A549 (cell line): ENCODE measurements around the gene SLC6A7. TPM values are rescaled to one million over a fixed set of nuclear protein-coding genes. Genes with fewer than 3 reads are reported as not detected.

Experiments
- ATAC-seq, 2 experiments: fragments of 200-7000 bp in 1 of 2; fragments of >200 bp in 1 of 2; cut with Nextera tagmentation in 1 of 2; cut with Tn5 transposase in 1 of 2; 3 replicates each; pipeline versions ENCODE4 v1.8.0 to v1.9.1; 2018 to 2020; ENCODE audit warnings: mild to moderate bottlenecking in 1 of 2, moderate library complexity in 1 of 2
- CTCF ChIA-PET: fragments of 300-600 bp; sonication (Branson Sonifier 250); formaldehyde crosslinking; extraction: SDS; loops from one replicate; lab custom pipeline; 2021; ENCODE audit warnings: antibody characterized with exemption, inconsistent platforms; lab: Yijun Ruan, JAX
- POLR2A ChIA-PET: fragments of 350-600 bp; formaldehyde crosslinking; extraction: SDS; loops from one replicate; lab custom pipeline; 2021; ENCODE audit warnings: antibody characterized with exemption, inconsistent platforms; lab: Yijun Ruan, JAX
- DNase-seq, 2 experiments: peaks; one replicate each; pipeline versions ENCODE4 v3.0.0 to v3.0.0-alpha.2; 2011 to 2016; ENCODE audit warnings: low read depth in 1 of 2, low spot score in 1 of 2
- FAIRE-seq: peaks from 2 replicates; lab custom pipeline; 2011; peaks lifted over from hg19 to GRCh38; lab: Jason Lieb, UNC
- H3K27ac ChIP-seq, 2 experiments: fragments of >200 bp; sonication (Bioruptor Twin); formaldehyde crosslinking; 3 replicates each; pipeline ENCODE4 v1.5.1; 2016 to 2017
- H3K4me1 ChIP-seq: fragments of >200 bp; sonication (Bioruptor Twin); formaldehyde crosslinking; 3 replicates; pipeline ENCODE4 v1.6.1; 2016
- H3K4me2 ChIP-seq: fragments of >200 bp; sonication (Bioruptor Twin); formaldehyde crosslinking; 3 replicates; pipeline ENCODE4 v1.6.1; 2016
- H3K4me3 ChIP-seq: fragments of >200 bp; sonication (Bioruptor Twin); formaldehyde crosslinking; 3 replicates; pipeline ENCODE4 v1.5.1; 2016
- H3K9me3 ChIP-seq: fragments of >200 bp; sonication (Bioruptor Twin); formaldehyde crosslinking; 3 replicates; pipeline ENCODE4 v1.6.1; 2016
- ATOH8 ChIP-seq: fragments of 250-450 bp; sonication (Bioruptor Pico); IDR thresholded peaks from 2 replicates; pipeline ENCODE4 v1.5.0; 2020; ENCODE audit warnings: low read depth, mild to moderate bottlenecking, moderate library complexity
- BCL3 ChIP-seq: fragments of >200 bp; sonication (Bioruptor Twin); formaldehyde crosslinking; IDR thresholded peaks from 3 replicates; pipeline ENCODE4 v1.6.1; 2016
- BHLHE40 ChIP-seq: IDR thresholded peaks from 2 replicates; pipeline ENCODE4 v1.6.1; 2012; ENCODE audit warnings: low read depth, low read length, inconsistent platforms
- CBX2 ChIP-seq: fragments of 200-600 bp; sonication (generic); IDR thresholded peaks from 2 replicates; pipeline ENCODE4 v1.6.1; 2016; ENCODE audit warnings: low read depth, mild to moderate bottlenecking, borderline replicate concordance
- CBX8 ChIP-seq: fragments of 200-600 bp; sonication (generic); IDR thresholded peaks from 2 replicates; pipeline ENCODE4 v1.6.1; 2016
- CHD2 ChIP-seq: fragments of 150-350 bp; IDR thresholded peaks from 2 replicates; pipeline ENCODE4 v1.6.1; 2014; ENCODE audit warnings: low read length; ENCODE audit not compliant: partially characterized antibody
- EP300 ChIP-seq, 2 experiments: fragments of >200 bp; sonication (Bioruptor Twin); formaldehyde crosslinking; IDR thresholded peaks; 2 replicates in 1 of 2; 3 replicates in 1 of 2; pipeline ENCODE4 v1.6.1; 2016 to 2017
- GATA3 ChIP-seq: IDR thresholded peaks from 2 replicates; pipeline ENCODE4 v1.6.1; 2012; ENCODE audit warnings: borderline replicate concordance
- HDAC2 ChIP-seq: fragments of 200-600 bp; sonication (generic); IDR thresholded peaks from 2 replicates; pipeline ENCODE4 v1.6.1; 2016
- HES2 ChIP-seq: fragments of >200 bp; sonication (Bioruptor Twin); formaldehyde crosslinking; IDR thresholded peaks from 2 replicates; pipeline ENCODE4 v1.6.1; 2016
- HEYL ChIP-seq: fragments of 250-450 bp; sonication (Bioruptor Pico); IDR thresholded peaks from 2 replicates; pipeline ENCODE4 v1.8.0; 2021; ENCODE audit warnings: mild to moderate bottlenecking, moderate library complexity
- HOXA7 ChIP-seq: fragments of 250-450 bp; sonication (Bioruptor Pico); IDR thresholded peaks from 2 replicates; pipeline ENCODE4 v1.5.0; 2020; ENCODE audit warnings: mild to moderate bottlenecking, moderate library complexity
- HOXB5 ChIP-seq: fragments of 250-450 bp; sonication (Bioruptor Pico); IDR thresholded peaks from 2 replicates; pipeline ENCODE4 v1.5.0; 2020; ENCODE audit warnings: mild to moderate bottlenecking, moderate library complexity
- JUN ChIP-seq, 2 experiments: fragments of >200 bp; sonication (Bioruptor Twin); formaldehyde crosslinking; IDR thresholded peaks; 2 replicates in 1 of 2; 3 replicates in 1 of 2; pipeline ENCODE4 v1.6.1; 2016 to 2017
- MAZ ChIP-seq: fragments of 150-350 bp; IDR thresholded peaks from 2 replicates; pipeline ENCODE4 v1.6.1; 2014; ENCODE audit warnings: antibody characterized with exemption, low read depth, low read length, borderline replicate concordance
- NPAS2 ChIP-seq: fragments of 250-450 bp; sonication (Bioruptor Pico); IDR thresholded peaks from 2 replicates; pipeline ENCODE4 v1.8.0; 2022; ENCODE audit warnings: mild to moderate bottlenecking, moderate library complexity, borderline replicate concordance
- NR3C1 ChIP-seq: fragments of >200 bp; sonication (Bioruptor Twin); formaldehyde crosslinking; IDR thresholded peaks from 3 replicates; pipeline ENCODE4 v1.6.1; 2017
- PBX3 ChIP-seq: IDR thresholded peaks from 2 replicates; pipeline ENCODE4 v1.6.1; 2012
- POLR2A ChIP-seq: IDR thresholded peaks from 2 replicates; pipeline ENCODE4 v1.6.1; 2012; ENCODE audit warnings: mild to moderate bottlenecking, low read length
- POLR2AphosphoS2 ChIP-seq: conservative IDR thresholded peaks from 2 replicates; pipeline ENCODE4 v1.6.1; 2012; ENCODE audit warnings: low read length, improper control_type of control experiment, inconsistent platforms
- WGBS: methylation state at CpG from one replicate; pipeline ENCODE4 v1.1.6; 2017; ENCODE audit errors: missing lambda C conversion rate; 5-methylcytosine and 5-hydroxymethylcytosine counted together
- polyA plus RNA-seq, 4 experiments: library from polyadenylated mRNA; depleted of rRNA in 3 of 4; stranded (reverse); fragments of >200 nt; fragmentation: RNase III in 1 of 4; extraction: RNeasy Plus Mini Kit Qiagen cat#74134 plus additional on column Dnase treatment in 1 of 4; gene quantifications; 2 replicates in 3 of 4; 3 replicates in 1 of 4; pipeline ENCODE4 v1.2.3, GENCODE V29; 2011 to 2017
- TF ChIP-seq, protein P1 (sequence below): fragments of 200-600 bp; sonication (generic); IDR thresholded peaks from 2 replicates; pipeline ENCODE4 v1.6.1; 2016; ENCODE audit warnings: antibody characterized with exemption, mild to moderate bottlenecking, moderate library complexity
- TF ChIP-seq, protein P2 (sequence below): fragments of 450-650 bp; IDR thresholded peaks from 2 replicates; pipeline ENCODE4 v1.6.1; 2014; ENCODE audit warnings: antibody characterized with exemption
- TF ChIP-seq, protein P3 (sequence below): fragments of 250-450 bp; sonication (Bioruptor Pico); IDR thresholded peaks from 2 replicates; pipeline ENCODE4 v1.5.0; 2021; ENCODE audit warnings: mild to moderate bottlenecking, moderate library complexity, borderline replicate concordance

SLC6A7 gene
- polyA plus RNA-seq, 2 of the 4 experiments (the other 2 are of a cell fraction), result not detected

DNA sequence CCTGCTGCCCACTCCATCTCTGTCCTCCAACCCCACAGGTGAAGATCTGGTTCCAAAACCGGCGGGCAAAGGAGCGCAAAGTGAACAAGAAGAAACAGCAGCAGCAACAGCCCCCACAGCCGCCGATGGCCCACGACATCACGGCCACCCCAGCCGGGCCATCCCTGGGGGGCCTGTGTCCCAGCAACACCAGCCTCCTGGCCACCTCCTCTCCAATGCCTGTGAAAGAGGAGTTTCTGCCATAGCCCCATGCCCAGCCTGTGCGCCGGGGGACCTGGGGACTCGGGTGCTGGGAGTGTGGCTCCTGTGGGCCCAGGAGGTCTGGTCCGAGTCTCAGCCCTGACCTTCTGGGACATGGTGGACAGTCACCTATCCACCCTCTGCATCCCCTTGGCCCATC lies 6.4 kb upstream of the SLC6A7 start:
- 86% methylated on average over 10 of the region's 12 CpGs for WGBS
- ATAC-seq, result no peak
- H3K4me2 ChIP-seq, result no peak overlapping the region
- no peak overlapping the region for H3K4me3 ChIP-seq
- ChIA-PET POLR2A (no interaction called here), CTCF (no interaction called here)
- no peak for DNase-seq
- no peak overlapping the region for H3K27ac ChIP-seq
- no peaks in the 10 kb centered on the region for H3K4me1 ChIP-seq
- no peak for FAIRE-seq
- no peaks in the 10 kb centered on the region for H3K9me3 ChIP-seq
- TF ChIP-seq POLR2A (no peak), BCL3 (no peak), EP300 (IDR thresholded peaks at IDR 0.05) (no peak), POLR2AphosphoS2 (no peak)

GRCh38 chr5:150184006-150184405 lies 5.9 kb upstream of the SLC6A7 start:
- WGBS, result 56% methylated on average over 2 of the region's 2 CpGs
- ChIA-PET POLR2A (no interaction called here), CTCF (no interaction called here)
- ATAC-seq (no peak), DNase-seq (no peak), FAIRE-seq (no peak)
- TF ChIP-seq CBX8, result no peak
- TF ChIP-seq ATOH8 (CRISPR knock-in tag), result no peak
- no peak for TF ChIP-seq HOXB5 (CRISPR knock-in tag)
- TF ChIP-seq BHLHE40, result no peak
- TF ChIP-seq, protein P1, sequence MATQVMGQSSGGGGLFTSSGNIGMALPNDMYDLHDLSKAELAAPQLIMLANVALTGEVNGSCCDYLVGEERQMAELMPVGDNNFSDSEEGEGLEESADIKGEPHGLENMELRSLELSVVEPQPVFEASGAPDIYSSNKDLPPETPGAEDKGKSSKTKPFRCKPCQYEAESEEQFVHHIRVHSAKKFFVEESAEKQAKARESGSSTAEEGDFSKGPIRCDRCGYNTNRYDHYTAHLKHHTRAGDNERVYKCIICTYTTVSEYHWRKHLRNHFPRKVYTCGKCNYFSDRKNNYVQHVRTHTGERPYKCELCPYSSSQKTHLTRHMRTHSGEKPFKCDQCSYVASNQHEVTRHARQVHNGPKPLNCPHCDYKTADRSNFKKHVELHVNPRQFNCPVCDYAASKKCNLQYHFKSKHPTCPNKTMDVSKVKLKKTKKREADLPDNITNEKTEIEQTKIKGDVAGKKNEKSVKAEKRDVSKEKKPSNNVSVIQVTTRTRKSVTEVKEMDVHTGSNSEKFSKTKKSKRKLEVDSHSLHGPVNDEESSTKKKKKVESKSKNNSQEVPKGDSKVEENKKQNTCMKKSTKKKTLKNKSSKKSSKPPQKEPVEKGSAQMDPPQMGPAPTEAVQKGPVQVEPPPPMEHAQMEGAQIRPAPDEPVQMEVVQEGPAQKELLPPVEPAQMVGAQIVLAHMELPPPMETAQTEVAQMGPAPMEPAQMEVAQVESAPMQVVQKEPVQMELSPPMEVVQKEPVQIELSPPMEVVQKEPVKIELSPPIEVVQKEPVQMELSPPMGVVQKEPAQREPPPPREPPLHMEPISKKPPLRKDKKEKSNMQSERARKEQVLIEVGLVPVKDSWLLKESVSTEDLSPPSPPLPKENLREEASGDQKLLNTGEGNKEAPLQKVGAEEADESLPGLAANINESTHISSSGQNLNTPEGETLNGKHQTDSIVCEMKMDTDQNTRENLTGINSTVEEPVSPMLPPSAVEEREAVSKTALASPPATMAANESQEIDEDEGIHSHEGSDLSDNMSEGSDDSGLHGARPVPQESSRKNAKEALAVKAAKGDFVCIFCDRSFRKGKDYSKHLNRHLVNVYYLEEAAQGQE, result no peak
- TF ChIP-seq POLR2AphosphoS2, result no peak
- TF ChIP-seq PBX3, result no peak
- no peak for TF ChIP-seq GATA3
- no peak for TF ChIP-seq NR3C1
- TF ChIP-seq JUN (IDR thresholded peaks at IDR 0.05), result no peak
- TF ChIP-seq HOXA7 (CRISPR knock-in tag), result no peak
- no peak for TF ChIP-seq CHD2
- Histone ChIP-seq H3K9me3 (no peaks in the 10 kb centered on the region), H3K4me1 (no peaks in the 10 kb centered on the region), H3K4me2 (no peak overlapping the region), H3K4me3 (no peak overlapping the region), H3K27ac (no peak overlapping the region)

- H3K4me3 ChIP-seq, result no peak overlapping the region
- H3K27ac ChIP-seq, result no peak overlapping the region
- H3K4me1 ChIP-seq, result no peaks in the 10 kb centered on the region
- no peak for FAIRE-seq
- no peak for ATAC-seq
- POLR2A ChIA-PET, result no interaction called here
- DNase-seq, result no peak
- CTCF ChIA-PET, result interaction anchor here (1.2 to 1.7 kb wide), 2 partner anchors 12 to 16 kb away, joined by 4 read pairs; no protein-coding TSS in a partner anchor
- 72% methylated on average over 12 of the region's 12 CpGs for WGBS
- H3K9me3 ChIP-seq, result no peaks in the 10 kb centered on the region
- no peak overlapping the region for H3K4me2 ChIP-seq
- TF ChIP-seq HEYL (CRISPR knock-in tag) (no peak), NPAS2 (CRISPR knock-in tag) (no peak), HES2 (no peak), MAZ (no peak), BHLHE40 (no peak), POLR2AphosphoS2 (no peak), HDAC2 (no peak), CBX2 (no peak), GATA3 (no peak)
- TF ChIP-seq, protein P2, sequence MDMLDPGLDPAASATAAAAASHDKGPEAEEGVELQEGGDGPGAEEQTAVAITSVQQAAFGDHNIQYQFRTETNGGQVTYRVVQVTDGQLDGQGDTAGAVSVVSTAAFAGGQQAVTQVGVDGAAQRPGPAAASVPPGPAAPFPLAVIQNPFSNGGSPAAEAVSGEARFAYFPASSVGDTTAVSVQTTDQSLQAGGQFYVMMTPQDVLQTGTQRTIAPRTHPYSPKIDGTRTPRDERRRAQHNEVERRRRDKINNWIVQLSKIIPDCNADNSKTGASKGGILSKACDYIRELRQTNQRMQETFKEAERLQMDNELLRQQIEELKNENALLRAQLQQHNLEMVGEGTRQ, result no peak
- TF ChIP-seq, protein P3, sequence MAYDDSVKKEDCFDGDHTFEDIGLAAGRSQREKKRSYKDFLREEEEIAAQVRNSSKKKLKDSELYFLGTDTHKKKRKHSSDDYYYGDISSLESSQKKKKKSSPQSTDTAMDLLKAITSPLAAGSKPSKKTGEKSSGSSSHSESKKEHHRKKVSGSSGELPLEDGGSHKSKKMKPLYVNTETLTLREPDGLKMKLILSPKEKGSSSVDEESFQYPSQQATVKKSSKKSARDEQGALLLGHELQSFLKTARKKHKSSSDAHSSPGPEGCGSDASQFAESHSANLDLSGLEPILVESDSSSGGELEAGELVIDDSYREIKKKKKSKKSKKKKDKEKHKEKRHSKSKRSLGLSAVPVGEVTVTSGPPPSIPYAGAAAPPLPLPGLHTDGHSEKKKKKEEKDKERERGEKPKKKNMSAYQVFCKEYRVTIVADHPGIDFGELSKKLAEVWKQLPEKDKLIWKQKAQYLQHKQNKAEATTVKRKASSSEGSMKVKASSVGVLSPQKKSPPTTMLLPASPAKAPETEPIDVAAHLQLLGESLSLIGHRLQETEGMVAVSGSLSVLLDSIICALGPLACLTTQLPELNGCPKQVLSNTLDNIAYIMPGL, result no peak
These were observed 4.6 kb upstream of the SLC6A7 start for GRCh38 chr5:150184990-150185912.
